Upper lobe of left lung (tissue), 6 donors: Measurements from ENCODE around the gene PSAPL1. TPM values are rescaled to one million over a fixed set of nuclear protein-coding genes. Genes with fewer than 3 reads are reported as not detected.

Experiments
- ATAC-seq, 2 donors: fragments of 200-7000 bp; cut with Tn5 transposase; one replicate each; pipeline ENCODE4 v1.9.1; 2022; ENCODE audit warnings: mild to moderate bottlenecking in 2 of 2, moderate library complexity in 2 of 2; ENCODE audit not compliant: low FRiP score in 2 of 2
- DNase-seq, 2 donors: peaks; one replicate each; pipeline ENCODE4 v3.0.0-alpha.2; 2019 to 2020
- H3K27ac ChIP-seq, 4 donors: fragments of 200-600 bp; sonication (generic); one replicate each; pipeline ENCODE4 v1.5.1; 2016 to 2019
- H3K27me3 ChIP-seq, 4 donors: fragments of 200-600 bp; sonication (generic); one replicate each; pipeline ENCODE4 v1.5.1; 2017 to 2019
- H3K36me3 ChIP-seq, 4 donors: fragments of 200-600 bp; sonication (generic); one replicate each; pipeline ENCODE4 v1.5.1; 2016 to 2019
- H3K4me1 ChIP-seq, 4 donors: fragments of 200-600 bp; sonication (generic); one replicate each; pipeline ENCODE4 v1.5.1; 2018 to 2019
- H3K4me3 ChIP-seq, 4 donors: fragments of 200-600 bp; sonication (generic); one replicate each; pipeline ENCODE4 v1.5.1; 2017 to 2019; ENCODE audit warnings: mild to moderate bottlenecking in 2 of 4, moderate library complexity in 1 of 4
- H3K9me3 ChIP-seq, 4 donors: fragments of 200-600 bp; sonication (generic); one replicate each; pipeline ENCODE4 v1.5.1; 2018 to 2019
- CTCF ChIP-seq, 6 experiments: fragments of 450-650 bp in 4 of 6; fragments of 200-600 bp in 2 of 6; sonication (generic) in 2 of 6; IDR thresholded peaks; one replicate each; pipeline ENCODE4 v1.5.1; 2016 to 2019; ENCODE audit warnings: antibody characterized with exemption in 6 of 6
- EP300 ChIP-seq, 4 donors: sonication (generic); formaldehyde crosslinking; IDR thresholded peaks; one replicate each; pipeline ENCODE4 v1.5.1; 2017; ENCODE audit warnings: antibody characterized with exemption in 4 of 4, control low read depth in 2 of 4
- POLR2A ChIP-seq, 4 donors: fragments of 450-650 bp; IDR thresholded peaks; one replicate each; pipeline ENCODE4 v1.5.1; 2016 to 2017; ENCODE audit warnings: antibody characterized with exemption in 4 of 4, mild to moderate bottlenecking in 2 of 4
- POLR2AphosphoS5 ChIP-seq, 2 donors: sonication (generic); formaldehyde crosslinking; IDR thresholded peaks; one replicate each; pipeline ENCODE4 v1.5.1; 2017; ENCODE audit warnings: antibody characterized with exemption in 2 of 2
- WGBS, 2 donors: methylation state at CpG; one replicate each; pipeline ENCODE4 v1.1.5; 2017 to 2018; 5-methylcytosine and 5-hydroxymethylcytosine counted together
- total RNA-seq, 6 donors: library from RNA; depleted of rRNA in 4 of 6; stranded (reverse); fragments of >200 nt in 4 of 6; gene quantifications; one replicate each; pipeline versions ENCODE4 v1.1.0 to v1.2.1, GENCODE V29; 2016 to 2021
- donor health status: DM: no; HTN: no; CAD: no; lungs with moderate emphysema.
- donor health status: DM: no; HTN: yes; CAD: no; lungs with severe emphysema.

Gene PSAPL1
- total RNA-seq, 6 donors from 2014 or later: 0.20 to 0.61 (median 0.31) TPM; not detected in 3

GRCh38 chr4:7390336-7390735, 44.4 kb downstream of the PSAPL1 start:
- TF ChIP-seq CTCF (IDR thresholded peaks at IDR 0.05) (no peak), POLR2AphosphoS5 (IDR thresholded peaks at IDR 0.05) (no peak), POLR2A (IDR thresholded peaks at IDR 0.05) (no peak), EP300 (IDR thresholded peaks at IDR 0.05) (no peak)
- H3K4me1 ChIP-seq: no peaks in the 10 kb centered on the region
- ATAC-seq (no peak), DNase-seq (no peak)
- no peak overlapping the region for H3K4me3 ChIP-seq
- no peaks in the 10 kb centered on the region for H3K36me3 ChIP-seq
- no peaks in the 10 kb centered on the region for H3K27me3 ChIP-seq
- no peak overlapping the region for H3K27ac ChIP-seq
- no peaks in the 10 kb centered on the region for H3K9me3 ChIP-seq
- 84% methylated on average over 13 of the region's 13 CpGs for WGBS, 2 donors

- H3K36me3 ChIP-seq: no peaks in the 10 kb centered on the region
- no peaks in the 10 kb centered on the region for H3K4me1 ChIP-seq
- H3K27ac ChIP-seq: no peak overlapping the region
- H3K4me3 ChIP-seq: no peak overlapping the region
- no peak for TF ChIP-seq EP300 (IDR thresholded peaks at IDR 0.05)
- TF ChIP-seq POLR2AphosphoS5 (IDR thresholded peaks at IDR 0.05): no peak
- TF ChIP-seq POLR2A (IDR thresholded peaks at IDR 0.05): no peak
- TF ChIP-seq CTCF (IDR thresholded peaks at IDR 0.05): no peak
- H3K9me3 ChIP-seq: no peaks in the 10 kb centered on the region
- DNase-seq (peak in 1 of 2 donors; percentile 14), ATAC-seq (no peak)
- WGBS, 2 donors: 45 to 56% methylated on average over 7 to 12 of the region's 12 CpGs
- H3K27me3 ChIP-seq: no peaks in the 10 kb centered on the region
Measured at GRCh38 chr4:7389719-7390118, 45.0 kb downstream of the PSAPL1 start.

DNA sequence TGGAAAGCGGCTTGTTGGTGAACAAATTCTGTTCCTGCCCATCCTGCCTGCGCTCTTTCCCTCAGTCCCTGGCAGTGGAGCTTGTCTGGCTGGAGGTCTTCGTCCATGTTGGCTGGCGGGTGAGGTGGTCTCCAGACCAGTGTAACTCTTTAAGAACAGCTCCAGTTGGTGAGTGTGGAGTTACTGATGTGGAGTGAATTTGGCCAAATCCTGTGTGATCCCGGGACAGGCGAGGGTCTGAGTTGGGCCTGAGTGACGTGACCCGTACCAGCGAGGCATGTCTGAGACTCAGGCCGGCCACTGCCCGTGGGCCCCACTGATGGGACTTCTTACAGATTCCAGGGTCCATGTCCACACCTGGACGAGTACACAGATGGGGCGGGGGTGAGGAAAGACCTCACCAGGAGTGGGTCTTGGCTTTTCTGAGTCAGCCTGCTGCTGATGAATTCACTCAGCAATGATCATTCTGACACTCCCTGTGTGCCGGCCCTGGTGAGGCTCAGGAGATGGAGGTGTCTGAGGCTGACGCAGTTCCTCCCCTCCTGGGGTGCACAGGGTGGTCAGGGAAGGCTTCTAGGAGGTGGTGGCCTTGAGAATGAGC, 45.5 kb downstream of the PSAPL1 start:
- 82 to 94% methylated on average over 11 to 14 of the region's 15 CpGs for WGBS, 2 donors

DNA sequence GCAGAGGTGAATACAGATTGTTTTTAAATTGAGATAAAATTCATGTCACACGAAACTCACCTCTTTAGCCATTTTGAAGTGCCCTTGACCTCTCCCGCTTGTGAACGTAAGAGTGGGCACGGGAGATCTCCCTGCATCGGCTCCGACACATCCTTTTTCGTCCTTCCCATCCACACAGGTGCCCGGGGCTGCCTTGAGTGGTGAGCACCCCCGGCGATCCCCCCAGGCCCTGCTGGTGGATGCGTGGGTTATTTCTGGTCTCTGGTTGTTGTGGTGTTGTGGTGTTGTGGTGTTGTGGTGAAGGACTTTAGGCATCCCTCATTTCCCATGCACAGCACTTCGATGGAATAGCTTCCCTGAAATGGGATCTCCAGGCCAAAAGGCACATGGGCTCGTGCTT, 46.1 kb downstream of the PSAPL1 start:
- H3K27ac ChIP-seq: no peak overlapping the region
- DNase-seq (no peak), ATAC-seq (no peak)
- WGBS, 2 donors: 79 to 85% methylated on average over 10 to 12 of the region's 13 CpGs
- H3K9me3 ChIP-seq: no peaks in the 10 kb centered on the region
- no peaks in the 10 kb centered on the region for H3K4me1 ChIP-seq
- no peak for TF ChIP-seq POLR2AphosphoS5 (IDR thresholded peaks at IDR 0.05)
- TF ChIP-seq CTCF (IDR thresholded peaks at IDR 0.05): no peak
- no peak for TF ChIP-seq EP300 (IDR thresholded peaks at IDR 0.05)
- TF ChIP-seq POLR2A (IDR thresholded peaks at IDR 0.05): no peak
- no peak overlapping the region for H3K4me3 ChIP-seq
- H3K36me3 ChIP-seq: no peaks in the 10 kb centered on the region
- no peaks in the 10 kb centered on the region for H3K27me3 ChIP-seq

More for the DNA sequence above, 45.5 kb downstream of the PSAPL1 start:
- H3K4me3 ChIP-seq: no peak overlapping the region
- ATAC-seq (no peak), DNase-seq (peak; percentile 18 to 68)
- no peaks in the 10 kb centered on the region for H3K36me3 ChIP-seq
- H3K4me1 ChIP-seq: no peaks in the 10 kb centered on the region
- H3K9me3 ChIP-seq: no peaks in the 10 kb centered on the region
- H3K27me3 ChIP-seq: no peaks in the 10 kb centered on the region
- H3K27ac ChIP-seq: no peak overlapping the region
- TF ChIP-seq CTCF (IDR thresholded peaks at IDR 0.05): no peak
- no peak for TF ChIP-seq POLR2AphosphoS5 (IDR thresholded peaks at IDR 0.05)
- no peak for TF ChIP-seq EP300 (IDR thresholded peaks at IDR 0.05)
- no peak for TF ChIP-seq POLR2A (IDR thresholded peaks at IDR 0.05)

- no peaks in the 10 kb centered on the region for H3K4me1 ChIP-seq
- DNase-seq: no peak
- H3K4me3 ChIP-seq: no peak overlapping the region
- H3K27ac ChIP-seq: no peak overlapping the region
- H3K27me3 ChIP-seq: no peaks in the 10 kb centered on the region
- no peak for TF ChIP-seq POLR2A (IDR thresholded peaks at IDR 0.05)
- TF ChIP-seq POLR2AphosphoS5 (IDR thresholded peaks at IDR 0.05): no peak
- no peak for TF ChIP-seq EP300 (IDR thresholded peaks at IDR 0.05)
- TF ChIP-seq CTCF (IDR thresholded peaks at IDR 0.05): no peak
- H3K9me3 ChIP-seq: no peaks in the 10 kb centered on the region
- ATAC-seq: no peak
- WGBS, 2 donors: 91 to 97% methylated on average over 5 to 6 of the region's 6 CpGs
- no peaks in the 10 kb centered on the region for H3K36me3 ChIP-seq
Measured at GRCh38 chr4:7387925-7388324, 46.8 kb downstream of the PSAPL1 start.
